Immature natural killer cell (primary cell): ENCODE results near the gene ITGA2. TPM values are rescaled to one million over a fixed set of nuclear protein-coding genes. Genes with fewer than 3 reads are reported as not detected.
A peak's percentile ranks its signal among the peaks of the same experiment; 100 is the strongest.

Source experiments
- DNase-seq, 3 donors: peaks; one replicate each; pipeline ENCODE4 v3.0.0; 2022; ENCODE audit warnings: mixed read lengths in 1 of 3
- H3K27ac Mint-ChIP-seq, 6 donors: one replicate each; pipeline ENCODE4 v1.8.0; 2020; ENCODE audit warnings: mixed read lengths in 6 of 6, mild to moderate bottlenecking in 5 of 6, inconsistent platforms in 4 of 6, moderate library complexity in 3 of 6
- H3K27me3 Mint-ChIP-seq, 3 donors: one replicate each; pipeline ENCODE4 v1.8.0; 2020 to 2021; ENCODE audit warnings: low read depth in 3 of 3, mild to moderate bottlenecking in 3 of 3, mixed read lengths in 3 of 3, moderate library complexity in 3 of 3, inconsistent platforms in 1 of 3
- H3K36me3 Mint-ChIP-seq, 3 donors: one replicate each; pipeline ENCODE4 v1.8.0; 2020; ENCODE audit warnings: mixed read lengths in 3 of 3, inconsistent platforms in 2 of 3, mild to moderate bottlenecking in 2 of 3
- H3K4me1 Mint-ChIP-seq, 2 donors: one replicate each; pipeline ENCODE4 v1.8.0; 2020; ENCODE audit warnings: inconsistent platforms in 2 of 2, mild to moderate bottlenecking in 2 of 2, mixed read lengths in 2 of 2, moderate library complexity in 1 of 2
- H3K4me3 Mint-ChIP-seq, 5 donors: one replicate each; pipeline ENCODE4 v1.8.0; 2020; ENCODE audit warnings: mild to moderate bottlenecking in 5 of 5, mixed read lengths in 5 of 5, inconsistent platforms in 3 of 5, moderate library complexity in 3 of 5
- H3K9me3 Mint-ChIP-seq, 6 donors: one replicate each; pipeline ENCODE4 v1.8.0; 2020; ENCODE audit warnings: mild to moderate bottlenecking in 6 of 6, mixed read lengths in 6 of 6, inconsistent platforms in 4 of 6, moderate library complexity in 3 of 6
- polyA plus RNA-seq, 3 donors: library from polyadenylated mRNA; unstranded; fragments of 300-500 nt; fragmentation: Illumina TruSeq; gene quantifications; one replicate each; pipeline ENCODE4 v1.2.3, GENCODE V29; 2021

The ITGA2 gene
- polyA plus RNA-seq, 3 donors from 2014 or later: not detected

- no peaks in the 10 kb centered on the region for H3K9me3 Mint-ChIP-seq
- H3K27me3 Mint-ChIP-seq: no peaks in the 10 kb centered on the region
- peaks cover under 1 to 8% of the 10 kb centered on the region in 2 donors for H3K4me1 Mint-ChIP-seq
- H3K36me3 Mint-ChIP-seq: no peaks in the 10 kb centered on the region
- H3K27ac Mint-ChIP-seq: no peak overlapping the region
- H3K4me3 Mint-ChIP-seq: no peak overlapping the region
- DNase-seq: no peak
Observed at GRCh38 chr5:53035868-53036381, 46.8 kb downstream of the ITGA2 start.

DNA sequence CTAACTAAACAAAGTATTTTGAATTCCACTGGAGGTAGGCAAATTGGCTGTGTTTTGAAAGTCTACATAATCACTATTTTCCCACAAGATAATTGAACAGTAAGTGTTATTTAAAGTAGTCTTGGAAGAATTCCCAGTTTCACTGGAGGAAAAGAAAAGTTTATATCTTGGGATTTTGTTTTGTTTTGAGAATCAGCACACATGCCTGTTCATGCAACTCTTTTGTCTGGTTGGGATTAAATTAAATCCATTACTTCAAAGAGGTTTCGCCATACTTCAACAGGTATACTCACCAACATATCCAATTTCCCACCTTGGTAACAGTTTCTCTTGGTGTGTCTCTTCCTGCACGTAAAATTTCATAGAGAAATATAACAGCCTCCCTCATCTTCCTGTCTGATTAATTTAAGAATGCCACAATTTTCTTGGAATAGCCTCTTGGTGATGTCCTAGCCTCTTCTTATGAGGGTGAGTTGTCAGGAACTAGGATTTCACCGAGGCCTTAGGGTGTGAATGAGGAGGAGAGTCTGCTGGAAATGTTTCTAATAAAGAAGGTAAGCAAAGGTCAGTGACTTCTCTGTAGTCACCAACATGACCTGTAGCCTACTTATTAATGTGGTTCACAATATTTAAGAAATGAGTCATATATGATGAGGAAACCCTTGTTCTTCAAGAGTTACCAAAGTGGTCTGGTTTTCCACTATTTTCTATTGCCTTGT lies 48.1 kb downstream of the ITGA2 start:
- Mint-ChIP-seq H3K27ac (no peak overlapping the region), H3K4me1 (peaks cover 5 to 19% of the 10 kb centered on the region in 2 donors), H3K36me3 (no peaks in the 10 kb centered on the region), H3K9me3 (no peaks in the 10 kb centered on the region), H3K27me3 (no peaks in the 10 kb centered on the region), H3K4me3 (no peak overlapping the region)
- no peak for DNase-seq

GRCh38 chr5:53038196-53038847 lies 49.2 kb downstream of the ITGA2 start:
- H3K36me3 Mint-ChIP-seq: no peaks in the 10 kb centered on the region
- H3K27me3 Mint-ChIP-seq: peaks cover 0 to 3% (median 0%) of the 10 kb centered on the region in 3 donors
- no peak for DNase-seq
- H3K4me1 Mint-ChIP-seq: peaks cover 5 to 19% of the 10 kb centered on the region in 2 donors
- no peak overlapping the region for H3K27ac Mint-ChIP-seq
- peaks cover 0 to under 1% (median 0%) of the 10 kb centered on the region in 6 donors for H3K9me3 Mint-ChIP-seq
- H3K4me3 Mint-ChIP-seq: no peak overlapping the region

DNA sequence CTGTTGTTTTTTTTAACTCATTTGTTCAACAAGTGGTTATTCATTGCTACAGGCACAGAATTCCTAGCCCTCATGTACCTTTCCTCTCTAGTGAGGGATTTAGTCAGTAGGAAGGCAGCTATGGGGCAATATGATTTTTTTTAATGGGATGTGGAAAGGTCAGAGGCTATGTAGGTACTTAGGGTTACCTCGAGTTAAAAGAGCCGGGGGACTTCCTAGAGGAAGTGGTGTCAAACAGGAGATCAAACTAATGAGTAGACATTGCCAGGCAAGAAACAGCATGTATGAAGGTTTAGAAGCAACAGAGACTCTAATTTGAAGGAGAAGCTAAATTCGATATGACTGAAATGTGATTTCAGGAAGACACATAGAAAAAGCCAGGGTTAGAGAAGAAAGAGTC lies 50.7 kb downstream of the ITGA2 start:
- peaks cover 5 to 19% of the 10 kb centered on the region in 2 donors for H3K4me1 Mint-ChIP-seq
- H3K9me3 Mint-ChIP-seq: peaks cover 0 to 4% (median 0%) of the 10 kb centered on the region in 6 donors
- H3K27me3 Mint-ChIP-seq: peaks cover 0 to 5% (median 1%) of the 10 kb centered on the region in 3 donors
- no peak overlapping the region for H3K27ac Mint-ChIP-seq
- DNase-seq: no peak
- peak overlapping the region in 1 of 5 donors; percentile 2 for H3K4me3 Mint-ChIP-seq
- H3K36me3 Mint-ChIP-seq: no peaks in the 10 kb centered on the region

- peaks cover 5 to 19% of the 10 kb centered on the region in 2 donors for H3K4me1 Mint-ChIP-seq
- no peaks in the 10 kb centered on the region for H3K36me3 Mint-ChIP-seq
- no peak overlapping the region for H3K27ac Mint-ChIP-seq
- peaks cover 0 to 5% (median 1%) of the 10 kb centered on the region in 3 donors for H3K27me3 Mint-ChIP-seq
- DNase-seq: peak in 1 of 3 donors; percentile 1
- peak overlapping the region; percentile 49 to 71 (median 65) for H3K4me3 Mint-ChIP-seq
- H3K9me3 Mint-ChIP-seq: peaks cover 0 to 4% (median 0%) of the 10 kb centered on the region in 6 donors
Observed at GRCh38 chr5:53041071-53041692, 52.0 kb downstream of the ITGA2 start.

DNA sequence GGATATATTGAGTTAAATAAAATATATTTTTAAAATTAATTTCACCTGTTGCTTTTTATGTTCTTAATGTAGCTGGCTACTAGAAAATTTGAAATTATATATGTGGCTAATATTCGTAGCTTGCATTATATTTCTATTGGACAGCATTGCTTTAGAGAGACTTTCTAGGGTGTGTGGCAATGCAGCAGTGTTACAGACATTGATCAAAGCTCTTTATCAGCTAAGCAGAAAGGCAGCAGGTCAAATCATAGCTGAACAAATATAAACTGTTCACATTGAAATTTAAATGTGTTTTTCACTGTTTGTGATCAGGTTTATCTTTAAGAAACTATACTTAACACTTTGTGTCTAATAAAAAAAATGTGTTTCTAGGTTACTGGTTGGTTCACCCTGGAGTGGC lies 52.6 kb downstream of the ITGA2 start:
- H3K4me1 Mint-ChIP-seq: peaks cover 5 to 19% of the 10 kb centered on the region in 2 donors

GRCh38 chr5:53045263-53045662 lies 56.1 kb downstream of the ITGA2 start:
- peaks cover 0 to 4% (median 0%) of the 10 kb centered on the region in 6 donors for H3K9me3 Mint-ChIP-seq
- no peak for DNase-seq
- H3K4me3 Mint-ChIP-seq: no peak overlapping the region
- H3K4me1 Mint-ChIP-seq: peaks cover 5 to 13% of the 10 kb centered on the region in 2 donors
- H3K36me3 Mint-ChIP-seq: no peaks in the 10 kb centered on the region
- H3K27me3 Mint-ChIP-seq: peaks cover 0 to 8% (median 4%) of the 10 kb centered on the region in 3 donors
- H3K27ac Mint-ChIP-seq: no peak overlapping the region

More for the DNA sequence above, 52.6 kb downstream of the ITGA2 start:
- Mint-ChIP-seq H3K36me3 (no peaks in the 10 kb centered on the region), H3K27me3 (peaks cover 0 to 5% (median 1%) of the 10 kb centered on the region in 3 donors), H3K4me3 (peak overlapping the region in 1 of 5 donors; percentile 71), H3K27ac (no peak overlapping the region), H3K9me3 (peaks cover 0 to 4% (median 0%) of the 10 kb centered on the region in 6 donors)
- no peak for DNase-seq

GRCh38 chr5:53048248-53048647 lies 59.1 kb downstream of the ITGA2 start:
- peaks cover 0 to 4% (median 0%) of the 10 kb centered on the region in 6 donors for H3K9me3 Mint-ChIP-seq
- H3K27me3 Mint-ChIP-seq: peaks cover 0 to 9% (median 4%) of the 10 kb centered on the region in 3 donors
- H3K4me3 Mint-ChIP-seq: no peak overlapping the region
- no peaks in the 10 kb centered on the region for H3K36me3 Mint-ChIP-seq
- DNase-seq: no peak
- H3K27ac Mint-ChIP-seq: no peak overlapping the region
- no peaks in the 10 kb centered on the region for H3K4me1 Mint-ChIP-seq

DNA sequence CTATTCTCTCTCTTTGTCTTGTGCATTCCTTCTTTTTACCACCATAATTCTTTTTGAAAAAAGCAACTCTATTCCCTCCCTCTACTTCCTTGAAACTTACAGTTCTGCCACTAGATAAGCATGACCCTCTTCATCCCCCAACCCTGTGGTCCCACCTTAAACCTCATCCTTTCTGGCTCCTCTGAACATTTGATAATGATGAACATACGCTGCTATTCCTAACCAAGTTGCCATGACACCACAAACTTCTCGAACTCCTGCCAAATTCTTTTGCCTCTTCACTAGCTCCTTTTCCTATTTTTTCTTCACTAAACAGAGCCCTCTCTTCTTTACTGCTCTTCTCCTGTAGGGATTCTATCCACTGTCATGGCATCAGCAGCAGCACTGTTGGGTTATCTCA lies 63.3 kb downstream of the ITGA2 start:
- H3K9me3 Mint-ChIP-seq: no peaks in the 10 kb centered on the region
- no peaks in the 10 kb centered on the region for H3K36me3 Mint-ChIP-seq
- H3K27ac Mint-ChIP-seq: no peak overlapping the region
- no peak for DNase-seq
- peaks cover 0 to 7% (median 2%) of the 10 kb centered on the region in 3 donors for H3K27me3 Mint-ChIP-seq
- H3K4me1 Mint-ChIP-seq: no peaks in the 10 kb centered on the region
- H3K4me3 Mint-ChIP-seq: no peak overlapping the region

DNA sequence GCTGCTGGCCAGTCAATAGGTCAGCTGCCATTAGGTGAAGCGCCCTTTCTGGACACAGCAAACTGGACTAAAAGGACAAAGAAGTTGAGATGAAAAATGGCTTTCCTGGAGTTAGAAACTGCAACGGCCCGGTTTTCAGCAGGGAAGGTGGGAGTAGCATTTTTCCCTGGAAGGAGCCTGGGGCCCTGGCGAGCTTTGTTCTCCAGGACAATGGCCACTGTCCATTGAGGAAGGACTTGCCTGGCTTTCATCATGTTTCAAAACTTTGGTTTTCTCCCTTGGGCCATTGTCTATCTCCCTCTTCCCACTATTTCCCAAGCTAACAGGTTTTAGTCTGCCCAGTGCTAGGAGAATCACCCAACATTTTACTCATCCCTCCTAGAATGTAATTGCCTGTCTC lies 64.2 kb downstream of the ITGA2 start:
- no peak overlapping the region for H3K27ac Mint-ChIP-seq
- no peak overlapping the region for H3K4me3 Mint-ChIP-seq

DNA sequence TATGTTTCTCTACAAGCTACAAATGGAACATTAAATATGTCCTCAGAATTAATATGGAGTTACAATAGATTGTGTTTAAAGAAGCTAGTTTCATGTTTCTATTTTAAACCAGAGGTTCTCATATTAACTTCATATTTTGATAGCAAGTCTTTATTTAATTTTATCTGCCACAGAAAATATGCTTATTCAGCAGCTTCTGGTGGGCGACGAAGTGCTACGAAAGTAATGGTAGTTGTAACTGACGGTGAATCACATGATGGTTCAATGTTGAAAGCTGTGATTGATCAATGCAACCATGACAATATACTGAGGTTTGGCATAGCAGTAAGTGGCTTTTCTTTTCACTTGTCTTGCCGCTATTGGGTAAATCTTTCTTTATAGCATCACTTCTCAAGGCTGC lies 66.2 kb downstream of the ITGA2 start:
- H3K27ac Mint-ChIP-seq: no peak overlapping the region
- H3K4me1 Mint-ChIP-seq: no peaks in the 10 kb centered on the region
- no peak overlapping the region for H3K4me3 Mint-ChIP-seq
- peaks cover 2 to 7% (median 3%) of the 10 kb centered on the region in 3 donors for H3K27me3 Mint-ChIP-seq
- DNase-seq: no peak
- H3K36me3 Mint-ChIP-seq: no peaks in the 10 kb centered on the region
- no peaks in the 10 kb centered on the region for H3K9me3 Mint-ChIP-seq

More for the DNA sequence above, 64.2 kb downstream of the ITGA2 start:
- Mint-ChIP-seq H3K4me1 (no peaks in the 10 kb centered on the region), H3K9me3 (no peaks in the 10 kb centered on the region), H3K27me3 (peaks cover 2 to 10% (median 3%) of the 10 kb centered on the region in 3 donors), H3K36me3 (no peaks in the 10 kb centered on the region)
- no peak for DNase-seq

DNA sequence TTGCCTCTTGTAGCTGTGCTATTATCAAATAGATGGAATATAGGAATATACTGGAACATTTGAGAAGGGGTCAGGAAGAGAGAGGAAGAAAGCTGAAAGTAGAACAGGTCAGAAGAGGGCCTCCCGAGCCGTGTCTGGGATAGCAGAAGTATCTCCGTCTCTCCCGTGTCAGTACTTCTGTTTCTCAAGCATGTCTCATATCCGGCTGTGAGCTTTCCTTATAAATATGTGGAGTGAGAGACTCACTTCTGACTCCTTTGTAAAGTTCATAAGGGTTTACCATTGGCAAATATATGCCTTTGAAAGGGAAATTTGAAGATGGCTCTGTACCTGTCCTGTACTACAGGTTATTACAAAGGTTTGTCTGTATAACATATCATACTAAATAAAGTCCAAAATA lies 70.1 kb downstream of the ITGA2 start:
- Mint-ChIP-seq H3K9me3 (no peaks in the 10 kb centered on the region), H3K4me1 (no peaks in the 10 kb centered on the region), H3K27ac (no peak overlapping the region), H3K27me3 (peaks cover 2 to 7% (median 3%) of the 10 kb centered on the region in 3 donors), H3K4me3 (no peak overlapping the region), H3K36me3 (no peaks in the 10 kb centered on the region)
- no peak for DNase-seq

DNA sequence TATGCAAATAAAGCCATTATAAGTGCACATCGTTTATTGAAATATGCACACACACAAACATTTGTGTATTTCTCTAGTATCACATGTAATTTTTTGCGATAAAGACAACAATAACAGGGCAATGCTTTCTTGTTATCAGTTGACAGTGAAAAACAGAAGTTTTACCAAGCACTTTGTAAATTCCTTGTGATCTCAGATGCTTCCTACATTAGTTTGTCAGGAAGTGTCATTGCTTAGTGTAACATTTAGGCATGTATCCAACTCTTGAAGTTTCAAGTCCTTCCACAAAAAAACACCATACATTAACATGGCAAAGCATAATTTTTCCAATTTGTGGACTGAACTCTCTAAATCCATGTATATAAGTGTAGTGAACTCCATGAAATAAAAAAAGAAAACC lies 74.0 kb downstream of the ITGA2 start:
- no peak for DNase-seq
- Mint-ChIP-seq H3K9me3 (no peaks in the 10 kb centered on the region), H3K27ac (no peak overlapping the region), H3K4me1 (no peaks in the 10 kb centered on the region), H3K27me3 (peaks cover 1 to 6% (median 2%) of the 10 kb centered on the region in 3 donors), H3K36me3 (no peaks in the 10 kb centered on the region), H3K4me3 (no peak overlapping the region)

- Mint-ChIP-seq H3K27me3 (peaks cover 0 to 4% (median 2%) of the 10 kb centered on the region in 3 donors), H3K36me3 (no peaks in the 10 kb centered on the region), H3K4me1 (no peaks in the 10 kb centered on the region), H3K4me3 (no peak overlapping the region), H3K27ac (no peak overlapping the region), H3K9me3 (no peaks in the 10 kb centered on the region)
- no peak for DNase-seq
Observed at GRCh38 chr5:53063791-53064190, 74.6 kb downstream of the ITGA2 start.
